Measurements from ENCODE around the gene TARDBP. TPM values are rescaled to one million over a fixed set of nuclear protein-coding genes. Genes with fewer than 3 reads are reported as not detected.

TARDBP gene
- total and polyA plus RNA-seq, 9 of the 15 experiments (the other 6 are each of a cell fraction or from before 2014, with no cell fraction given) = 122 to 515 (median 243) TPM

- Histone ChIP-seq H3K9me3 (replicated peaks; ENCODE audit: control insufficient read depth, insufficient read depth, low read depth, low read length) (no peaks in the 10 kb centered on the region), H3K27me3 (ENCODE audit: control insufficient read depth in 2 of 2, insufficient read depth in 2 of 2, low read length in 2 of 2) (no peaks in the 10 kb centered on the region), H3K4me2 (ENCODE audit: insufficient read depth, low read length) (peak overlapping the region; percentile 92), H3K27ac (ENCODE audit: extremely low read depth, low read depth, low read length) (peak overlapping the region; percentile 79), H3K4me3 (peak overlapping the region; percentile 99), H3K36me3 (ENCODE audit: control insufficient read depth, insufficient read depth, low read length) (peaks cover 62% of the 10 kb centered on the region; the same call in 2 of the 3 replicates), H3K79me2 (ENCODE audit: control insufficient read depth, insufficient read depth, low read length) (peaks cover 44% of the 10 kb centered on the region), H2AFZ (ENCODE audit: low read depth, low read length) (peak overlapping the region; percentile 87), H3K9ac (ENCODE audit: insufficient read depth in 1 of 2, low read depth in 2 of 2, low read length in 2 of 2) (peak overlapping the region; percentile 82 to 97), H3K9me1 (ENCODE audit: control insufficient read depth, insufficient read depth, low read length) (no peaks in the 10 kb centered on the region), H4K20me1 (replicated peaks; ENCODE audit: control insufficient read depth, insufficient read depth, low read length) (0 out of 2 replicates have a peak, but pooled peaks cover under 1% of the 10 kb centered on the region), H3K4me1 (replicated peaks in 1 of 2; ENCODE audit: control insufficient read depth in 2 of 2, insufficient read depth in 2 of 2, low read length in 2 of 2) (peaks cover 8 to 56% of the 10 kb centered on the region in 2 experiments; a peak in 4 of 5 replicates)
- peak; percentile 50 to 85 (median 74) for DNase-seq (ENCODE audit: extremely low read depth in 1 of 4, low spot score in 3 of 4)
- ChIA-PET POLR2A (interaction anchor here (0.6 to 3.5 kb wide), 9 partner anchors 7 to 627 kb away, joined by 3 to 11 read pairs (median 3); no protein-coding TSS in a partner anchor), CTCF (ENCODE audit: low intra/inter-chr PET ratio) (interaction anchor here (0.6 kb wide), 1 partner anchor 48 kb away, joined by 3 read pairs; no protein-coding TSS in a partner anchor)
- FAIRE-seq = no peak
- BruUV-seq (replicated peaks) = no TSS peak
- intact Hi-C loops (cut with micrococcal nuclease) (no loop called here), in situ Hi-C loops (cut with MboI) (no loop called here)
- 1% methylated on average over 40 of the region's 72 CpGs for WGBS (ENCODE audit: insufficient coverage, low coverage, missing lambda C conversion rate)
- peak; percentile 11 for ATAC-seq
- no peak for TF ChIP-seq HDGF (IDR thresholded peaks at IDR 0.05)
- no peak for TF ChIP-seq JUND (IDR thresholded peaks at IDR 0.05; ENCODE audit: borderline replicate concordance, low read depth, low read length)
- no peak for TF ChIP-seq JUND (tag; IDR thresholded peaks at IDR 0.05; ENCODE audit: borderline replicate concordance, low read depth, low read length)
- TF ChIP-seq MYNN (IDR thresholded peaks at IDR 0.05) = no peak
- TF ChIP-seq MYNN (CRISPR knock-in tag; IDR thresholded peaks at IDR 0.05) = no peak
- no peak for TF ChIP-seq POU5F1 (IDR thresholded peaks at IDR 0.05; ENCODE audit: borderline replicate concordance, low read depth, low read length, partially characterized antibody)
- TF ChIP-seq PML (IDR thresholded peaks at IDR 0.05; ENCODE audit: low read length) = 0 out of 2 replicates have a peak, but pooled peaks have one; percentile 37
- TF ChIP-seq ZNF395 (CRISPR knock-in tag; IDR thresholded peaks at IDR 0.05) = no peak
- no peak for TF ChIP-seq SREBF1 (IDR thresholded peaks at IDR 0.05; ENCODE audit: borderline replicate concordance, low read depth, low read length)
- TF ChIP-seq CBFB (CRISPR knock-in tag; IDR thresholded peaks at IDR 0.05) = no peak
- TF ChIP-seq MAZ (CRISPR knock-in tag; conservative IDR thresholded peaks at IDR 0.05 in 1 of 2, IDR thresholded peaks at IDR 0.05 in 1 of 2) = peak in 1 of 2 experiments; percentile 33; a peak in 1 of 4 replicates
- TF ChIP-seq ZNF124 (CRISPR knock-in tag; IDR thresholded peaks at IDR 0.05) = no peak
- no peak for TF ChIP-seq MITF (IDR thresholded peaks at IDR 0.05)
- TF ChIP-seq SAP30 (IDR thresholded peaks at IDR 0.05; ENCODE audit: borderline replicate concordance, insufficient read depth, low read depth, low read length, poor library complexity, severe bottlenecking) = peak; percentile 92
- no peak for TF ChIP-seq ARHGAP35 (IDR thresholded peaks at IDR 0.05; ENCODE audit: partially characterized antibody)
- no peak for TF ChIP-seq ZNF655 (CRISPR knock-in tag; IDR thresholded peaks at IDR 0.05)
- TF ChIP-seq RBM22 (IDR thresholded peaks at IDR 0.05; ENCODE audit: low read depth, low read length, poor library complexity, severe bottlenecking) = peak; percentile 30
- TF ChIP-seq ZNF75A (CRISPR knock-in tag; IDR thresholded peaks at IDR 0.05) = no peak
Measured at GRCh38 chr1:11059155-11059967, 46.9 kb downstream of the TARDBP start.

Data from K562 (cell line).